ENCODE measurements around the gene BOLL. TPM values are rescaled to one million over a fixed set of nuclear protein-coding genes. Genes with fewer than 3 reads are reported as not detected.
"Not testable (repeated sequence)": the region's sequence is repeated elsewhere in the genome, so short reads cannot be mapped to it uniquely, and the experiment has no call there.

Gene BOLL
- total RNA-seq = under 1 TPM in 5 of 8 experiments, not detected in 3; 0.15 to 0.57 (median 0.18) TPM

GRCh38 chr2:197784956-197785941 lies at the start of gene BOLL:
Gene BOLL (minus strand): TSS chr2:197785319. CDS start chr2:197781850, 3,469 bp downstream.
- in situ Hi-C loops (cut with MboI; ENCODE audit: low pct_unique_long_range_greater_than_20kb in 2 of 9, low sequenced_read_pairs in 9 of 9, unreplicated experiment in 9 of 9) = no loop called here
- Histone ChIP-seq H3K4me3 (peak within 1 kb of the TSS in 2 of 5 donors; percentile 7 to 21), H3K4me1 (replicated peaks in 1 of 2) (no peaks in the 10 kb centered on the region), H3K27ac (no peak within 1 kb of the TSS)
- 81 to 100% (median 89%) methylated on average over 2 to 15 of the region's 80 CpGs; no CpG with 5 or more reads in 2 of the 10 experiments for WGBS, 10 experiments
- no peak for ATAC-seq (replicated peaks in 6 of 8)

- in situ Hi-C loops (cut with MboI; ENCODE audit: low pct_unique_long_range_greater_than_20kb in 2 of 9, low sequenced_read_pairs in 9 of 9, unreplicated experiment in 9 of 9); H3K4me1 ChIP-seq (replicated peaks in 1 of 2); ATAC-seq (replicated peaks in 6 of 8); H3K27ac ChIP-seq; H3K4me3 ChIP-seq: not testable (repeated sequence)
- WGBS, 10 experiments = 60 to 100% (median 77%) methylated on average over 1 to 2 of the region's 2 CpGs; no CpG with 5 or more reads in 6 of the 10 experiments
Observed at GRCh38 chr2:197834771-197835170, 49.7 kb upstream of the BOLL start.

- Histone ChIP-seq H3K27ac (no peak overlapping the region), H3K4me3 (no peak overlapping the region), H3K4me1 (replicated peaks in 1 of 2) (no peaks in the 10 kb centered on the region)
- 0 to 100% (median 67%) methylated on average over 1 of the region's 1 CpG for WGBS, 10 experiments
- peak in 2 of 8 experiments; percentile 46 to 60 for ATAC-seq (replicated peaks in 6 of 8)
- in situ Hi-C loops (cut with MboI; ENCODE audit: low pct_unique_long_range_greater_than_20kb in 2 of 9, low sequenced_read_pairs in 9 of 9, unreplicated experiment in 9 of 9) = no loop called here
Observed at GRCh38 chr2:197828464-197829135, 43.5 kb upstream of the BOLL start.

GRCh38 chr2:197827618-197828017 lies 42.5 kb upstream of the BOLL start:
- Histone ChIP-seq H3K4me3 (no peak overlapping the region), H3K27ac (no peak overlapping the region), H3K4me1 (replicated peaks in 1 of 2) (no peaks in the 10 kb centered on the region)
- 51 to 100% (median 81%) methylated on average over 1 to 2 of the region's 2 CpGs; no CpG with 5 or more reads in 1 of the 10 experiments for WGBS, 10 experiments
- in situ Hi-C loops (cut with MboI; ENCODE audit: low pct_unique_long_range_greater_than_20kb in 2 of 9, low sequenced_read_pairs in 9 of 9, unreplicated experiment in 9 of 9) = no loop called here
- no peak for ATAC-seq (replicated peaks in 6 of 8)

- peak in 2 of 8 experiments; percentile 29 to 41 for ATAC-seq (replicated peaks in 6 of 8)
- Histone ChIP-seq H3K4me1 (replicated peaks in 1 of 2) (no peaks in the 10 kb centered on the region), H3K4me3 (no peak overlapping the region), H3K27ac (no peak overlapping the region)
- WGBS, 10 experiments = 71 to 100% (median 94%) methylated on average over 1 to 2 of the region's 2 CpGs; no CpG with 5 or more reads in 3 of the 10 experiments
- in situ Hi-C loops (cut with MboI; ENCODE audit: low pct_unique_long_range_greater_than_20kb in 2 of 9, low sequenced_read_pairs in 9 of 9, unreplicated experiment in 9 of 9) = loop anchor here in 5 of 9 experiments (25.0 kb wide), 3 partner anchors 290 to 465 kb away; no protein-coding TSS in a partner anchor
Observed at GRCh38 chr2:197822333-197822732, 37.2 kb upstream of the BOLL start.

GRCh38 chr2:197821550-197822289 lies 36.6 kb upstream of the BOLL start:
- ATAC-seq (replicated peaks in 6 of 8) = peak in 2 of 8 experiments; percentile 62 to 80
- H3K4me1 ChIP-seq (replicated peaks in 1 of 2) = no peaks in the 10 kb centered on the region
- no peak overlapping the region for H3K4me3 ChIP-seq
- H3K27ac ChIP-seq = no peak overlapping the region
- in situ Hi-C loops (cut with MboI; ENCODE audit: low pct_unique_long_range_greater_than_20kb in 2 of 9, low sequenced_read_pairs in 9 of 9, unreplicated experiment in 9 of 9) = loop anchor here in 5 of 9 experiments (25.0 kb wide), 3 partner anchors 291 to 466 kb away; no protein-coding TSS in a partner anchor
- WGBS, 10 experiments = 60 to 100% (median 92%) methylated on average over 1 to 2 of the region's 2 CpGs; no CpG with 5 or more reads in 5 of the 10 experiments

- Histone ChIP-seq H3K4me1 (replicated peaks in 1 of 2) (peaks cover 5 to 13% of the 10 kb centered on the region in 2 donors), H3K27ac (no peak overlapping the region), H3K4me3 (no peak overlapping the region)
- in situ Hi-C loops (cut with MboI; ENCODE audit: low pct_unique_long_range_greater_than_20kb in 2 of 9, low sequenced_read_pairs in 9 of 9, unreplicated experiment in 9 of 9) = loop anchor here in 5 of 9 experiments (25.0 kb wide), 3 partner anchors 298 to 473 kb away; no protein-coding TSS in a partner anchor
- WGBS, 10 experiments = 42 to 100% (median 94%) methylated on average over 1 to 2 of the region's 2 CpGs
- no peak for ATAC-seq (replicated peaks in 6 of 8)
Observed at GRCh38 chr2:197814526-197814925, 29.4 kb upstream of the BOLL start.

- 3 to 100% (median 48%) methylated on average over 1 to 3 of the region's 3 CpGs; no CpG with 5 or more reads in 1 of the 10 experiments for WGBS, 10 experiments
- H3K27ac ChIP-seq = no peak overlapping the region
- ATAC-seq (replicated peaks in 6 of 8) = peak in 5 of 8 experiments; percentile 15 to 54 (median 39)
- H3K4me1 ChIP-seq (replicated peaks in 1 of 2) = peaks cover 5 to 13% of the 10 kb centered on the region in 2 donors
- no peak overlapping the region for H3K4me3 ChIP-seq
- in situ Hi-C loops (cut with MboI; ENCODE audit: low pct_unique_long_range_greater_than_20kb in 2 of 9, low sequenced_read_pairs in 9 of 9, unreplicated experiment in 9 of 9) = loop anchor here in 5 of 9 experiments (25.0 kb wide), 3 partner anchors 299 to 474 kb away; no protein-coding TSS in a partner anchor
Observed at GRCh38 chr2:197813093-197813787, 28.1 kb upstream of the BOLL start.

- 0 to 100% (median 79%) methylated on average over 1 to 3 of the region's 3 CpGs; no CpG with 5 or more reads in 1 of the 10 experiments for WGBS, 10 experiments
- peak overlapping the region in 1 of 5 donors; percentile 7 for H3K4me3 ChIP-seq
- H3K4me1 ChIP-seq (replicated peaks in 1 of 2) = peaks cover 5 to 18% of the 10 kb centered on the region in 2 donors
- no peak overlapping the region for H3K27ac ChIP-seq
- peak in 5 of 8 experiments; percentile 23 to 78 (median 61) for ATAC-seq (replicated peaks in 6 of 8)
- in situ Hi-C loops (cut with MboI; ENCODE audit: low pct_unique_long_range_greater_than_20kb in 2 of 9, low sequenced_read_pairs in 9 of 9, unreplicated experiment in 9 of 9) = loop anchor here in 5 of 9 experiments (25.0 kb wide), 3 partner anchors 302 to 477 kb away; no protein-coding TSS in a partner anchor
Observed at GRCh38 chr2:197810491-197810890, 25.4 kb upstream of the BOLL start.

- Histone ChIP-seq H3K4me1 (replicated peaks in 1 of 2) (peaks cover 5 to 18% of the 10 kb centered on the region in 2 donors), H3K4me3 (peak overlapping the region in 1 of 5 donors; percentile 7), H3K27ac (no peak overlapping the region)
- WGBS, 10 experiments = 60 to 100% (median 93%) methylated on average over 1 to 3 of the region's 3 CpGs; no CpG with 5 or more reads in 4 of the 10 experiments
- ATAC-seq (replicated peaks in 6 of 8) = no peak
- in situ Hi-C loops (cut with MboI; ENCODE audit: low pct_unique_long_range_greater_than_20kb in 2 of 9, low sequenced_read_pairs in 9 of 9, unreplicated experiment in 9 of 9) = loop anchor here in 5 of 9 experiments (25.0 kb wide), 3 partner anchors 302 to 477 kb away; no protein-coding TSS in a partner anchor
Observed at GRCh38 chr2:197810016-197810415, 24.9 kb upstream of the BOLL start.

GRCh38 chr2:197809064-197809463 lies 23.9 kb upstream of the BOLL start:
- no peak overlapping the region for H3K27ac ChIP-seq
- H3K4me1 ChIP-seq (replicated peaks in 1 of 2) = peaks cover 5 to 18% of the 10 kb centered on the region in 2 donors
- WGBS, 10 experiments = 90 to 100% (median 98%) methylated on average over 1 to 5 of the region's 5 CpGs; no CpG with 5 or more reads in 5 of the 10 experiments
- in situ Hi-C loops (cut with MboI; ENCODE audit: low pct_unique_long_range_greater_than_20kb in 2 of 9, low sequenced_read_pairs in 9 of 9, unreplicated experiment in 9 of 9) = loop anchor here in 8 of 9 experiments (10.0 to 25.0 kb wide), 6 partner anchors 303 to 496 kb away; no protein-coding TSS in a partner anchor
- ATAC-seq (replicated peaks in 6 of 8) = no peak
- H3K4me3 ChIP-seq = no peak overlapping the region
